Endothelial cell of umbilical vein (primary cell): Measurements from ENCODE around the gene CACHD1. TPM values are rescaled to one million over a fixed set of nuclear protein-coding genes. Genes with fewer than 3 reads are reported as not detected.

Experiments
- BruUV-seq: library from RNA; stranded (reverse); fragments of 400-500 nt; replicated peaks from 2 replicates; lab custom pipeline; 2021; lab: Mats Ljungman, UMichigan
- CTCF ChIA-PET: fragments of 300-600, 350-600 bp; sonication (Branson Sonifier 250); formaldehyde crosslinking; loops from one replicate; lab custom pipeline; 2021; ENCODE audit warnings: antibody characterized with exemption, inconsistent platforms; lab: Charles Lee
- POLR2A ChIA-PET: fragments of 300-600, 350-600 bp; sonication (Branson Sonifier 250); formaldehyde crosslinking; loops from one replicate; lab custom pipeline; 2021; ENCODE audit warnings: antibody characterized with exemption, inconsistent platforms; lab: Charles Lee
- DNase-seq: peaks from one replicate; pipeline ENCODE4 v3.0.0-alpha.2; 2011; ENCODE audit warnings: low read depth, low spot score
- FAIRE-seq: peaks from 2 replicates; lab custom pipeline; 2011; peaks lifted over from hg19 to GRCh38; lab: Jason Lieb, UNC
- H2AFZ ChIP-seq: 2 replicates; pipeline ENCODE4 v1.6.0; 2012; ENCODE audit warnings: low read depth, low read length, control low read depth, inconsistent platforms
- H3K27ac ChIP-seq: 2 replicates; pipeline ENCODE4 v1.5.1; 2011; ENCODE audit warnings: low read depth, mild to moderate bottlenecking, control low read depth, low read length, moderate library complexity; ENCODE audit not compliant: insufficient read depth
- H3K27me3 ChIP-seq, 2 experiments: 2 replicates each; pipeline versions ENCODE4 v1.6.0 to v1.6.1; 2011; ENCODE audit warnings: low read length in 2 of 2, mixed read lengths in 1 of 2; ENCODE audit not compliant: control insufficient read depth in 2 of 2, insufficient read depth in 2 of 2
- H3K36me3 ChIP-seq, 2 experiments: 2 replicates in 1 of 2; 3 replicates in 1 of 2; pipeline ENCODE4 v1.5.1; 2011; ENCODE audit warnings: low read length in 2 of 2, mild to moderate bottlenecking in 1 of 2, moderate library complexity in 1 of 2; ENCODE audit not compliant: control insufficient read depth in 2 of 2, insufficient read depth in 2 of 2; ENCODE audit errors: extremely low read depth in 1 of 2
- H3K4me1 ChIP-seq: 3 replicates; pipeline ENCODE4 v1.5.1; 2011; ENCODE audit warnings: mild to moderate bottlenecking, low read length; ENCODE audit not compliant: control insufficient read depth, insufficient read depth; ENCODE audit errors: extremely low read depth
- H3K4me2 ChIP-seq: 2 replicates; pipeline ENCODE4 v1.6.1; 2011; ENCODE audit warnings: low read length, control low read depth, mixed read lengths; ENCODE audit not compliant: insufficient read depth
- H3K4me3 ChIP-seq, 3 experiments: fragments of 200-600 bp in 1 of 3; sonication (generic), shearing (Covaris generic) in 1 of 3; replicated peaks in 1 of 3; 2 replicates each; pipeline ENCODE4 v1.5.1; 2011 to 2016; ENCODE audit warnings: control low read depth in 3 of 3, low read length in 3 of 3, mild to moderate bottlenecking in 2 of 3, inconsistent platforms in 1 of 3, low read depth in 1 of 3, moderate library complexity in 1 of 3; ENCODE audit not compliant: insufficient read depth in 1 of 3
- H3K79me2 ChIP-seq: 2 replicates; pipeline ENCODE4 v1.6.0; 2012; ENCODE audit warnings: low read length, inconsistent platforms; ENCODE audit not compliant: control insufficient read depth, insufficient read depth
- H3K9ac ChIP-seq: replicated peaks from 2 replicates; pipeline ENCODE3; 2011; ENCODE audit warnings: low read length, control low read depth; ENCODE audit not compliant: insufficient read depth; ENCODE audit errors: extremely low read depth
- H3K9me1 ChIP-seq: replicated peaks from 3 replicates; pipeline ENCODE4 v1.6.0; 2011; ENCODE audit warnings: mild to moderate bottlenecking, low read length; ENCODE audit not compliant: control insufficient read depth, insufficient read depth; ENCODE audit errors: extremely low read depth
- H3K9me3 ChIP-seq: replicated peaks from 2 replicates; pipeline ENCODE4 v1.5.1; 2012; ENCODE audit warnings: low read length, inconsistent platforms; ENCODE audit not compliant: control insufficient read depth, insufficient read depth
- H4K20me1 ChIP-seq: replicated peaks from 2 replicates; pipeline ENCODE3; 2011; ENCODE audit warnings: mild to moderate bottlenecking, low read length; ENCODE audit not compliant: control insufficient read depth, insufficient read depth; ENCODE audit errors: extremely low read depth
- FOS ChIP-seq: IDR thresholded peaks from 2 replicates; pipeline ENCODE4 v1.6.1; 2011; ENCODE audit warnings: mild to moderate bottlenecking, low read length, moderate library complexity, borderline replicate concordance; ENCODE audit not compliant: insufficient read depth
- JUN ChIP-seq: IDR thresholded peaks from 2 replicates; pipeline ENCODE4 v1.6.1; 2011; ENCODE audit warnings: borderline replicate concordance, low read depth; ENCODE audit not compliant: insufficient read length, insufficient read depth
- MYC ChIP-seq: IDR thresholded peaks from one replicate; pipeline ENCODE4 v1.6.1; 2011; ENCODE audit warnings: mild to moderate bottlenecking, low read depth, low read length
- POLR2A ChIP-seq: IDR thresholded peaks from 2 replicates; pipeline ENCODE4 v1.6.1; 2012; ENCODE audit warnings: low read depth, mild to moderate bottlenecking, control low read depth, low read length
- POLR2AphosphoS5 ChIP-seq: IDR thresholded peaks from 2 replicates; pipeline ENCODE4 v1.6.1; 2012; ENCODE audit warnings: low read depth, mild to moderate bottlenecking, control low read depth, low read length, moderate library complexity; ENCODE audit not compliant: insufficient read depth
- dilution Hi-C: fragments of 300-500 bp; cut with MboI; formaldehyde crosslinking; loops from one replicate; pipeline ENCODE4 v1.15.0; 2019; ENCODE audit warnings: low sequenced_read_pairs; ENCODE audit not compliant: extremely low pct_ligation_motif_present
- intact Hi-C: fragments of 100-400 bp; cut with micrococcal nuclease; formaldehyde crosslinking; loops from one replicate; pipeline ENCODE4 v1.10.0; 2022
- polyA plus RNA-seq, 4 experiments: library from polyadenylated mRNA; depleted of rRNA in 3 of 4; stranded (reverse) in 3 of 4; unstranded in 1 of 4; fragments of >200 nt; gene quantifications; 2 replicates each; pipeline versions ENCODE4 v1.2.1 to v1.2.3, GENCODE V29; 2011 to 2012; ENCODE audit warnings: missing spikeins in 1 of 4
- total RNA-seq: library from RNA; stranded (reverse); gene quantifications from 2 replicates; pipeline ENCODE4 v1.2.3, GENCODE V29; 2021
- TF ChIP-seq, protein P1 (sequence below): IDR thresholded peaks from 2 replicates; pipeline ENCODE4 v1.6.1; 2011; ENCODE audit not compliant: insufficient read depth, insufficient read length
- TF ChIP-seq, protein P2 (sequence below), 2 donors: IDR thresholded peaks; 1 replicate in 1 of 2; 2 replicates in 1 of 2; pipeline ENCODE4 v1.5.1; 2011; ENCODE audit warnings: low read length in 2 of 2, mild to moderate bottlenecking in 2 of 2, moderate library complexity in 2 of 2, control low read depth in 1 of 2, inconsistent platforms in 1 of 2, low read depth in 1 of 2; ENCODE audit not compliant: insufficient read depth in 1 of 2; ENCODE audit errors: extremely low read depth in 1 of 2

Gene CACHD1
- total and polyA plus RNA-seq, 2 donors (not counting 3 experiments of a cell fraction or from before 2014, with no cell fraction given), result 3.6 to 9.3 TPM

DNA sequence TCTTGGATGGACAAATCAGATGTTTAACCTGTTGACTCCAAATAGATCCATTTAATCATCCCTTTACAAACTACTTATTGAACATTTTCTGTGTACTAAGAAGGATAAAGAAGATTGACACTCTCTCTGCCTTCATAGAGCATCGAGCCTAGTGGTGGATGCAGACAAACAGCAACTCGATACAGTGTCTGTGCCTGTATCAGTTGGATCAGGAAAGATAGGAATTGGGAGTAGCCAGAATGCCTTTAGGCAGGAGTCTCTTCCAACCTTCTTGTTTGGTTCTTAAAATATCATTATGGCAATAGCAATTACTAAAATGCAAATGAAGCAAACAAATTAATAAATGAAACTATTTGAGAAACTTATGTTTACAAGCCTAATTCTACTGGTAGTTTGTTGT, 185.9 kb downstream of the CACHD1 start:
- no peaks in the 10 kb centered on the region for H3K27me3 ChIP-seq
- TF ChIP-seq MYC, result no peak
- TF ChIP-seq, protein P1, sequence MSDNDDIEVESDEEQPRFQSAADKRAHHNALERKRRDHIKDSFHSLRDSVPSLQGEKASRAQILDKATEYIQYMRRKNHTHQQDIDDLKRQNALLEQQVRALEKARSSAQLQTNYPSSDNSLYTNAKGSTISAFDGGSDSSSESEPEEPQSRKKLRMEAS, result no peak
- no peak for TF ChIP-seq FOS
- no peak for TF ChIP-seq JUN
- TF ChIP-seq POLR2AphosphoS5, result no peak
- TF ChIP-seq POLR2A, result no peak
- TF ChIP-seq, protein P2, sequence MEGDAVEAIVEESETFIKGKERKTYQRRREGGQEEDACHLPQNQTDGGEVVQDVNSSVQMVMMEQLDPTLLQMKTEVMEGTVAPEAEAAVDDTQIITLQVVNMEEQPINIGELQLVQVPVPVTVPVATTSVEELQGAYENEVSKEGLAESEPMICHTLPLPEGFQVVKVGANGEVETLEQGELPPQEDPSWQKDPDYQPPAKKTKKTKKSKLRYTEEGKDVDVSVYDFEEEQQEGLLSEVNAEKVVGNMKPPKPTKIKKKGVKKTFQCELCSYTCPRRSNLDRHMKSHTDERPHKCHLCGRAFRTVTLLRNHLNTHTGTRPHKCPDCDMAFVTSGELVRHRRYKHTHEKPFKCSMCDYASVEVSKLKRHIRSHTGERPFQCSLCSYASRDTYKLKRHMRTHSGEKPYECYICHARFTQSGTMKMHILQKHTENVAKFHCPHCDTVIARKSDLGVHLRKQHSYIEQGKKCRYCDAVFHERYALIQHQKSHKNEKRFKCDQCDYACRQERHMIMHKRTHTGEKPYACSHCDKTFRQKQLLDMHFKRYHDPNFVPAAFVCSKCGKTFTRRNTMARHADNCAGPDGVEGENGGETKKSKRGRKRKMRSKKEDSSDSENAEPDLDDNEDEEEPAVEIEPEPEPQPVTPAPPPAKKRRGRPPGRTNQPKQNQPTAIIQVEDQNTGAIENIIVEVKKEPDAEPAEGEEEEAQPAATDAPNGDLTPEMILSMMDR (IDR thresholded peaks at IDR 0.05; ENCODE audit: extremely low read depth in 1 of 2, insufficient read depth in 1 of 2, low read depth in 1 of 2, low read length in 2 of 2), result no peak
- no peak overlapping the region for H3K27ac ChIP-seq
- H3K9me3 ChIP-seq, result no peaks in the 10 kb centered on the region
- no peaks in the 10 kb centered on the region for H3K36me3 ChIP-seq
- dilution Hi-C loops, result no loop called here
- H3K4me1 ChIP-seq, result no peaks in the 10 kb centered on the region
- no peak for FAIRE-seq
- no peak overlapping the region for H3K9ac ChIP-seq
- no peaks in the 10 kb centered on the region for H4K20me1 ChIP-seq
- H3K4me3 ChIP-seq, result no peak overlapping the region
- ChIA-PET POLR2A (no interaction called here), CTCF (interaction anchor here (1.3 kb wide), 1 partner anchor 168 kb away, joined by 3 read pairs; no protein-coding TSS in a partner anchor)
- no peak overlapping the region for H3K4me2 ChIP-seq
- intact Hi-C loops, result no loop called here
- BruUV-seq, result no TSS peak
- H3K9me1 ChIP-seq, result no peaks in the 10 kb centered on the region
- DNase-seq, result no peak
- H3K79me2 ChIP-seq, result no peaks in the 10 kb centered on the region
- no peak overlapping the region for H2AFZ ChIP-seq
